NCI-H2029 treated with DMSO at 0.1 percent for 48 hours (cell line): ENCODE results near the gene SCAPER.
"Not testable (repeated sequence)": the region's sequence is repeated elsewhere in the genome, so short reads cannot be mapped to it uniquely, and the experiment has no call there.

ENCODE experiments used
- DNase-seq: peaks from one replicate; lab custom pipeline; 2025; lab: John Stamatoyannopoulos, UW

The SCAPER gene

DNA sequence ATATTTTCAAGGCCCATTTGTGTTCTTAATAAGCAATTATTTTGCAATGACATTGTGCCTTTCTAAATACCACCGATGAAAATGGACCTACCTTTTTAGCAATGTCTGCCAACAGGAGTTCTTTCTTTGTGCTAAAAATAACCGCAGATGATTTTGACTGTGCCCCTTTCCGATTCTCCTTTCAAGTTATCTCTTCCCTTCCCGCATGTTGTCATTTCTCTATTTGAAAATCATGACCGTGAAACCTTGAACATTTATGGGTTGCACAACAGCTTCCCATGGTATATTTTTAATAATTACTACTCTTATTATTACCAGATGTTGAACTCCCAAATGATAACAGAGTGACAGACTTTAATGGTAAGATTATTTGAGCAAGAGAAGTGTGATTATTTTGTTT lies 583.5 kb downstream of the SCAPER start:
- DNase-seq = no peak

DNA sequence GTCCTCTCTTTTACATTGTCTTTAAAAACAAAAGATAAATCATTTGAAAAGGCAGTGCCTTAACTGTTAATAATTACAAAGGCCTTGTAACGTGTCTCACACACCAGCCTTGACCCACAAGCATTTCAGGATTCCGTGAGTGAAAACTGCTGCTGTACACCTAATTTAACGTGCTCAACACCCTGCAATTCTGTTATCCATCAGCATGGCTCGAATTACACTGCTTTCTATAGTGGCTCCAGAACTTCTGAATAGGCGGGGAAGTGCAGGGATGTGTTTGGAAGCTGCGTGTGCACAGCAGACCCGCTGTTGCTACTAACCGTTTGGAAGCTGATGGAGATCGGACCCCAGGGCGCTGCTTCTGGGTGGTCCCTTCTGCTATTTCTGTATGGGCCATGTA lies 584.0 kb downstream of the SCAPER start:
- no peak for DNase-seq

- DNase-seq = no peak
These were observed 585.1 kb downstream of the SCAPER start for GRCh38 chr15:76320012-76320411.

DNA sequence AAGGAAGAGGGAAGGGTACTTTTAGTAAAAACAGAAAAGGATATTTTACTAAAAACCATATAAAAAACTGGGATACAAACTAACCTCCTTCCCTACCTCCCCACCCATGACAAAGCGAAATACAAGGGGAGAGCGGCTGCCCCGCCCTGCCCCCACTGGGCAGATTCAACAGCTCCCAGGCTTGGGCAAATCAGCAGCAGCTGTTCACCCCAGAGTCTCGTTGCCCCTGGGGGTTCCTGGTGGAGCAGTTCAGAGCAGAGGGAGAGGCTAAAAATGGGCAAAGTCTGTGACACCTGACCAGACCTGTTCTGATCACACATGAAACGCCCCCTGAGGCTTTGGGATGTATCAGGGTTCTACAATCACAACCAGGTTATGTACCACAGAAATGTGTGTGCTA lies 591.4 kb downstream of the SCAPER start:
- DNase-seq = no peak

GRCh38 chr15:76313175-76313567 lies 592.0 kb downstream of the SCAPER start:
- DNase-seq = not testable (repeated sequence)

DNA sequence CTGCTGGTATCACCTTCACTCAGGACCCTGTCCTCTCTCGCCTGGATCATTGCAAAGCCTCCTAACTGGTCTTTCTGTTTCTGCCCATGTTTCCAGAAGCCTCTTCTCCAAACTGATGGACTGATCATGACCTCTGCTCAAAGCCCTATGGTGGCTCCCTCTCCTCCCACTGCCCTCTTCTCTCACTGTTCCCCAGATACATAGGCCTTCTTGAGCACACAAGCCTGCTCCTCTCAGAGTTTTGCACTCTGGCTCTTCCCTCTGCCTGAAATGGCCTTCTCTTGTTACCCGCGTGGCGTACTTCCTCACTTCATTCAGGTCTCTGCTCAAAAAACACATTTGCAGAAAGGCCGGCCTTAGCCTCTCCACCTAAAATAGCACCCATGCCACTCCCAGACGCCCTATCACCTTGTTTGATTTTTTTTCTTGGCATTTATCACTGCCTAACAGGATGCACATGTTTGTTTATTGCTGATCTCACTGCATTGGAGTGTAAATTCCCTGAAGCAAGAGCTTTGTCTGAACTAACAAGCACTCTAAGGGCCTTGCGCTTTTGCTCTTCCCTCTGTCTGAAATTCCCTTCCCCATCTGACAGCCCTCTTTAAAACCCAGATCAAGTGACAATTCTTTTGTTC lies 592.5 kb downstream of the SCAPER start:
- DNase-seq = peak; percentile 68

GRCh38 chr15:76311100-76311953 lies 593.8 kb downstream of the SCAPER start, which contains the start of gene ETFA:
Gene ETFA (minus strand): TSS chr15:76311469. CDS start chr15:76311388, 81 bp downstream.
- DNase-seq = peak; percentile 27

DNA sequence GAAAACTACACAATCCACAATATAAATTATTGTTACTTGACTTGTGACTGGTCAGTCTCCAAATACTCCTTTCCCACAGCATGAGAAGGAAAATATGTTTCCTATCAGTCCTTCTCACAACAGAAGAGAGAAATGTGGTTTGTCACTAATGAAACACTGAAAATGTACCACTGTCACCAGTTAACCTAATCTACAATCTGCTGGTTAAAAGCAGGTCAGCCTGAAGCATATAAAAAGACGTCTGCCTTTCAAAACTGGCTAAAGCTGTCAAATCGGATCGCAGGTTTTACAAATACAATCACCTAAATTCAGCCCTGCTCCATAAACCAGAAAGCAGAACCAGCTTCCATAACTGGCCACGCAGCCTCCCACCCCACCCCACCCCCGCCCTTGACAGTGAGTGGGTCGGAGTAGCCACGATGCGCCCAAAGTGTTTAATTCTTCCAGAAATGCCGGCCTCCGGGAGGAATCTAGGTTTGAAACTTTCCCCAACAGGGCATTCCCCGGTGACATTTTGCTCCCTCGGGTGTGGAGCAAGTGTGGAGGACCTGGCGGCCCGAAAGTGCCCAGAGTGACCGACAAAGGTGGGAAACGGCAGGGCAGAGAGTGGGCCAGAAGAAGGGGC lies 594.6 kb downstream of the SCAPER start:
- DNase-seq = no peak

- DNase-seq = no peak
These were observed 595.4 kb downstream of the SCAPER start for GRCh38 chr15:76309601-76310330.

DNA sequence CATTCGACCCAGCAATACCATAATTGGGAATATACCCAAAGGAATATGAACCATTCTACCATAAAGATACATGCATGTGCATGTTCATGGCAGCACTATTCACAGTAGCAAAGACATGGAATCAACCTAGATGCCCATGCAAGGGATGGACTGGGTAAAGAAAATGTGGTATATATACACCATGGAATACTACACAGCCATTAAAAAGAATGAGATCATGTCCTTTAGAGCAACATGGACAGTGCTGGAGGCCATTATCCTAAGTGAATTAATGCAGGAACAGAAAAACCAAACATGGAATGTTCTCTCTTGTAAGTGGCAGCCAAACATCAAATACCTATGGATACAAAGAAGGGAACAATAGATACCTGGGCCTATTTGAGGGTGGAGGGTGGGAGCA lies 601.2 kb downstream of the SCAPER start:
- no peak for DNase-seq

GRCh38 chr15:76299786-76300185 lies 605.4 kb downstream of the SCAPER start:
- DNase-seq = no peak

DNA sequence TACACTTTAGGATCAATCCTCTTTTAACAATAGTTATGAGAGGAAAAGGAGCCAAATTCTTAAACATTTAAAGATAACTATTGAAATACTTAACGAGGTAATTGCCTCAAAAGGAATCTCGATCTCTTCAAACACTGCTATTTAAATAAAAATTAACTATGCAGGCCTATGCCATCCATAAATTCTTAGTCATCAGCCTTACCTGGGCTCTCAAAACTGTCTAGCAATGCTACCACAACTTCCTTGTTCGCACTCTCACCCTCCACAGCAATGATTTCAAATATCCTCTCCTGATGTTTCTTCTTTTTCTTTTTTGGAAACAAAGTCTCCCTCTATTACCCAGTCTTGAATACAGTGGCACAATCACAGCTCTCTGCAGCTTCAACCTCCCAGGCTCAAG lies 606.2 kb downstream of the SCAPER start:
- DNase-seq = no peak

GRCh38 chr15:76297951-76298350 lies 607.2 kb downstream of the SCAPER start:
- DNase-seq = not testable (repeated sequence)
